H9 (cell line): ENCODE measurements around the gene HTR2B. TPM values are rescaled to one million over a fixed set of nuclear protein-coding genes. Genes with fewer than 3 reads are reported as not detected.

ENCODE experiments used
- DNase-seq: peaks from one replicate; pipeline ENCODE4 v3.0.0-alpha.2; 2017
- H2AFZ ChIP-seq: one replicate; pipeline ENCODE4 v1.6.1; 2013; ENCODE audit warnings: mild to moderate bottlenecking, low read length, control low read depth, moderate library complexity
- H2AK5ac ChIP-seq: 2 replicates; pipeline ENCODE4 v1.6.1; 2013; ENCODE audit warnings: low read length, control low read depth, mixed read lengths; ENCODE audit not compliant: insufficient read length
- H2BK120ac ChIP-seq: one replicate; pipeline ENCODE4 v1.6.1; 2013; ENCODE audit warnings: low read depth, mild to moderate bottlenecking, low read length, control low read depth, inconsistent platforms; ENCODE audit not compliant: poor library complexity, severe bottlenecking
- H2BK12ac ChIP-seq: 2 replicates; pipeline ENCODE4 v1.6.1; 2013; ENCODE audit warnings: low read length, control low read depth, mixed read lengths, low read depth; ENCODE audit not compliant: insufficient read length
- H2BK15ac ChIP-seq: 2 replicates; pipeline ENCODE4 v1.6.1; 2013; ENCODE audit warnings: low read depth, low read length, control low read depth
- H2BK20ac ChIP-seq: one replicate; pipeline ENCODE4 v1.6.1; 2013; ENCODE audit warnings: low read depth, mild to moderate bottlenecking, low read length, control low read depth, inconsistent platforms; ENCODE audit not compliant: poor library complexity, severe bottlenecking
- H2BK5ac ChIP-seq: 2 replicates; pipeline ENCODE4 v1.6.1; 2013; ENCODE audit warnings: low read length, control low read depth, mixed read lengths; ENCODE audit not compliant: insufficient read length
- H3K14ac ChIP-seq: 2 replicates; pipeline ENCODE4 v1.6.1; 2013; ENCODE audit warnings: low read length, control low read depth; ENCODE audit not compliant: insufficient read depth
- H3K18ac ChIP-seq: 2 replicates; pipeline ENCODE4 v1.6.1; 2013; ENCODE audit warnings: low read depth, mild to moderate bottlenecking, mixed read lengths, low read length, control low read depth; ENCODE audit not compliant: insufficient read length
- H3K23ac ChIP-seq: 2 replicates; pipeline ENCODE4 v1.6.1; 2013; ENCODE audit warnings: low read length, control low read depth, mixed read lengths, low read depth; ENCODE audit not compliant: insufficient read length
- H3K23me2 ChIP-seq: 2 replicates; pipeline ENCODE4 v1.6.1; 2013; ENCODE audit warnings: low read depth, mild to moderate bottlenecking, mixed read lengths, low read length, control low read depth; ENCODE audit not compliant: insufficient read length, poor library complexity, severe bottlenecking
- H3K27ac ChIP-seq: 2 replicates; pipeline ENCODE4 v1.5.1; 2013; ENCODE audit warnings: low read length, control low read depth, mixed read lengths, low read depth; ENCODE audit not compliant: insufficient read length
- H3K27me3 ChIP-seq: 2 replicates; pipeline ENCODE4 v1.6.1; 2013; ENCODE audit warnings: low read length, control low read depth, inconsistent platforms; ENCODE audit not compliant: insufficient read depth
- H3K4ac ChIP-seq: 2 replicates; pipeline ENCODE4 v1.6.1; 2013; ENCODE audit warnings: low read depth, mild to moderate bottlenecking, control low read depth, inconsistent platforms, low read length, moderate library complexity
- H3K4me1 ChIP-seq: 2 replicates; pipeline ENCODE4 v1.6.1; 2013; ENCODE audit warnings: low read length, control low read depth, inconsistent platforms; ENCODE audit not compliant: insufficient read depth
- H3K4me2 ChIP-seq: 2 replicates; pipeline ENCODE4 v1.6.1; 2013; ENCODE audit warnings: low read length, control low read depth, mixed read lengths; ENCODE audit not compliant: insufficient read length, insufficient read depth
- H3K56ac ChIP-seq: 2 replicates; pipeline ENCODE4 v1.6.1; 2013; ENCODE audit warnings: low read depth, mild to moderate bottlenecking, mixed read lengths, low read length, control low read depth; ENCODE audit not compliant: insufficient read length
- H3K79me1 ChIP-seq: 2 replicates; pipeline ENCODE4 v1.6.1; 2013; ENCODE audit warnings: low read depth, mild to moderate bottlenecking, moderate library complexity, low read length, control low read depth, inconsistent platforms; ENCODE audit not compliant: insufficient read depth, poor library complexity, severe bottlenecking
- H3K79me2 ChIP-seq: 2 replicates; pipeline ENCODE4 v1.6.1; 2013; ENCODE audit warnings: low read length, control low read depth, inconsistent platforms; ENCODE audit not compliant: insufficient read depth
- H3K9ac ChIP-seq: 2 replicates; pipeline ENCODE4 v1.6.1; 2013; ENCODE audit warnings: low read length, control low read depth, mixed read lengths; ENCODE audit not compliant: insufficient read length; ENCODE audit errors: extremely low read depth
- H3K9me3 ChIP-seq: one replicate; pipeline ENCODE4 v1.6.1; 2013; ENCODE audit warnings: low read depth, low read length, inconsistent platforms; ENCODE audit not compliant: control insufficient read depth
- H3T11ph ChIP-seq: one replicate; pipeline ENCODE4 v1.6.1; 2013; ENCODE audit warnings: mild to moderate bottlenecking, low read length, control low read depth, inconsistent platforms
- H4K20me1 ChIP-seq: one replicate; pipeline ENCODE4 v1.6.1; 2013; ENCODE audit not compliant: control insufficient read depth, insufficient read length, insufficient read depth
- H4K5ac ChIP-seq: 2 replicates; pipeline ENCODE4 v1.6.1; 2013; ENCODE audit warnings: low read depth, mild to moderate bottlenecking, mixed read lengths, low read length, control low read depth; ENCODE audit not compliant: insufficient read length
- H4K8ac ChIP-seq: replicated peaks from 2 replicates; pipeline ENCODE4 v1.6.1; 2013; ENCODE audit warnings: low read length, control low read depth, mixed read lengths, low read depth; ENCODE audit not compliant: insufficient read length
- H4K91ac ChIP-seq: 2 replicates; pipeline ENCODE4 v1.6.1; 2013; ENCODE audit warnings: low read depth, mild to moderate bottlenecking, moderate library complexity, mixed read lengths, low read length, control low read depth; ENCODE audit not compliant: insufficient read length
- H3K27ac Mint-ChIP-seq, 3 experiments: 2 replicates in 2 of 3; 3 replicates in 1 of 3; pipeline ENCODE4 v1.8.0; 2020 to 2021; ENCODE audit warnings: mixed read lengths in 3 of 3, mild to moderate bottlenecking in 1 of 3, moderate library complexity in 1 of 3
- H3K27me3 Mint-ChIP-seq: 2 replicates; pipeline ENCODE4 v1.8.0; 2021; ENCODE audit warnings: low read depth, mild to moderate bottlenecking, moderate library complexity, mixed read lengths
- H3K36me3 Mint-ChIP-seq, 3 experiments: 2 replicates in 2 of 3; 3 replicates in 1 of 3; pipeline ENCODE4 v1.8.0; 2020 to 2021; ENCODE audit warnings: low read depth in 3 of 3, mixed read lengths in 3 of 3; ENCODE audit not compliant: insufficient read depth in 1 of 3
- H3K4me1 Mint-ChIP-seq, 2 experiments: 2 replicates each; pipeline ENCODE4 v1.8.0; 2020; ENCODE audit warnings: mixed read lengths in 2 of 2
- H3K4me3 Mint-ChIP-seq, 2 experiments: 2 replicates in 1 of 2; 3 replicates in 1 of 2; pipeline ENCODE4 v1.8.0; 2020 to 2021; ENCODE audit warnings: mild to moderate bottlenecking in 2 of 2, mixed read lengths in 2 of 2, moderate library complexity in 1 of 2
- H3K9me3 Mint-ChIP-seq, 2 experiments: 2 replicates in 1 of 2; 3 replicates in 1 of 2; pipeline ENCODE4 v1.8.0; 2020; ENCODE audit warnings: mild to moderate bottlenecking in 2 of 2, mixed read lengths in 2 of 2, moderate library complexity in 1 of 2
- CTCF ChIP-seq: fragments of 200-600 bp; sonication (generic); conservative IDR thresholded peaks from 3 replicates; pipeline ENCODE4 v1.8.0; 2021; ENCODE audit warnings: antibody characterized with exemption, mild to moderate bottlenecking
- WGBS: extraction: QIAGEN DNeasy Blood & Tissue Kit; methylation state at CpG from one replicate; pipeline ENCODE4 v1.1.7; 2013; ENCODE audit warnings: missing lambda C conversion rate, low lambda C conversion rate, mixed read lengths; ENCODE audit not compliant: insufficient read length; ENCODE audit errors: extremely low coverage; 5-methylcytosine and 5-hydroxymethylcytosine counted together
- total RNA-seq: library from RNA; stranded (reverse); gene quantifications from 2 replicates; pipeline ENCODE4 v1.2.1, GENCODE V29; 2021

Gene HTR2B
- total RNA-seq, 1 experiment from 2014 or later: not detected

DNA sequence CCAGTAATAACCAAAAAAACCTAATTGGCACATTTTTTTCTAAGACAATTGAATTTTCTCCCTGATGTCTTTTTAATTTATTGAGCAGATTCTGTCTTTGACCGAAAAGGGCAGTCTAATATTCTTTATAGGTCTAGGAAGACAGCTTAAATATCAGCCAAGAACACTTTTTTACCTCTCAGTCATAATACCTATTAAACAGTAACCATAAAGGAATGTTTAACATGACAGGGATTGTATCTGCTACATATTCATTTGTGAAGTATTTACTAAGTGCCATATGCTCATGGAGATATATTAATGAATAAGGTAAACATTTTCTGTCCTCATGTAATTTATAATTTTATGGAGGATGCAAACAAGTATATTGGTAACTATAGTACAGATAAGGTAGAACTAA is 3.1 kb upstream of the HTR2B start:
- H4K8ac ChIP-seq: no peak overlapping the region
- no peak overlapping the region for H2BK20ac ChIP-seq
- no peak overlapping the region for H2BK12ac ChIP-seq
- H3K18ac ChIP-seq: no peak overlapping the region
- no peak overlapping the region for H3K23ac ChIP-seq
- no peak overlapping the region for H2BK120ac ChIP-seq
- no peaks in the 10 kb centered on the region for H3K27me3 Mint-ChIP-seq
- no peak overlapping the region for H2BK15ac ChIP-seq
- no peak overlapping the region for H3K4me3 Mint-ChIP-seq
- H3K4me2 ChIP-seq: no peak overlapping the region
- no peak overlapping the region for H3K9ac ChIP-seq
- TF ChIP-seq CTCF: no peak
- no peaks in the 10 kb centered on the region for H3K27me3 ChIP-seq
- no peaks in the 10 kb centered on the region for H3K23me2 ChIP-seq
- no peak overlapping the region for H2AFZ ChIP-seq
- H3K4me1 ChIP-seq: peaks cover 4% of the 10 kb centered on the region; the same call in 1 of the 2 replicates
- H3K56ac ChIP-seq: no peak overlapping the region
- peaks cover 39 to 41% of the 10 kb centered on the region in 2 experiments for H3K4me1 Mint-ChIP-seq
- no peak overlapping the region for H3K14ac ChIP-seq
- no peak overlapping the region for H3T11ph ChIP-seq
- no peak for DNase-seq
- no peaks in the 10 kb centered on the region for H3K9me3 ChIP-seq
- no peak overlapping the region for H4K5ac ChIP-seq
- no peak overlapping the region for H2BK5ac ChIP-seq
- H3K27ac ChIP-seq: no peak overlapping the region
- no peak overlapping the region for H2AK5ac ChIP-seq
- H3K4ac ChIP-seq: no peak overlapping the region
- H3K79me1 ChIP-seq: no peaks in the 10 kb centered on the region
- no peaks in the 10 kb centered on the region for H4K20me1 ChIP-seq
- H3K9me3 Mint-ChIP-seq: no peaks in the 10 kb centered on the region
- no peak overlapping the region for H4K91ac ChIP-seq
- H3K79me2 ChIP-seq: no peaks in the 10 kb centered on the region; the same call in 1 of the 2 replicates
- no CpG with 5 or more reads among the region's 1 CpG for WGBS
- H3K27ac Mint-ChIP-seq: no peak overlapping the region
- no peaks in the 10 kb centered on the region for H3K36me3 Mint-ChIP-seq
